HEK293T (cell line): ENCODE measurements around the gene CACNG7.

Experiments
- CTCF ChIA-PET: fragments of 350-600 bp; formaldehyde crosslinking; extraction: SDS; loops from one replicate; lab custom pipeline; 2021; ENCODE audit warnings: antibody characterized with exemption, inconsistent platforms; lab: Yijun Ruan, JAX
- POLR2A ChIA-PET: fragments of 350-600 bp; formaldehyde crosslinking; extraction: SDS; loops from one replicate; lab custom pipeline; 2020; ENCODE audit warnings: antibody characterized with exemption, inconsistent platforms; lab: Yijun Ruan, JAX
- DNase-seq: peaks from one replicate; pipeline ENCODE4 v3.0.0; 2012; ENCODE audit warnings: mixed read lengths; ENCODE audit errors: extremely low spot score
- ARNT ChIP-seq: fragments of 450-650 bp; IDR thresholded peaks from 2 replicates; pipeline ENCODE4 v1.6.1; 2017; ENCODE audit warnings: mild to moderate bottlenecking
- BHLHE40 ChIP-seq: fragments of 450-650 bp; IDR thresholded peaks from 2 replicates; pipeline ENCODE4 v1.6.1; 2016; ENCODE audit warnings: mild to moderate bottlenecking, moderate library complexity, borderline replicate concordance
- CTBP1 ChIP-seq: fragments of 450-650 bp; IDR thresholded peaks from 2 replicates; pipeline ENCODE4 v1.6.1; 2016; ENCODE audit warnings: borderline replicate concordance
- ELF4 ChIP-seq: fragments of 450-650 bp; IDR thresholded peaks from 2 replicates; pipeline ENCODE4 v1.6.1; 2017; ENCODE audit warnings: antibody characterized with exemption
- FOXA1 ChIP-seq: fragments of 450-650 bp; IDR thresholded peaks from 2 replicates; pipeline ENCODE4 v1.6.1; 2016; ENCODE audit warnings: mild to moderate bottlenecking
- FOXK2 ChIP-seq: fragments of 450-650 bp; IDR thresholded peaks from 2 replicates; pipeline ENCODE4 v1.6.1; 2016; ENCODE audit warnings: mild to moderate bottlenecking
- FOXM1 ChIP-seq: fragments of 450-650 bp; IDR thresholded peaks from 2 replicates; pipeline ENCODE4 v1.6.1; 2017; ENCODE audit warnings: mild to moderate bottlenecking, borderline replicate concordance
- HDGF ChIP-seq: fragments of 450-650 bp; IDR thresholded peaks from 2 replicates; pipeline ENCODE4 v1.6.1; 2017; ENCODE audit warnings: antibody characterized with exemption, borderline replicate concordance
- L3MBTL2 ChIP-seq: fragments of 450-650 bp; conservative IDR thresholded peaks from 2 replicates; pipeline ENCODE4 v1.6.1; 2016; ENCODE audit warnings: mild to moderate bottlenecking
- LEF1 ChIP-seq: fragments of 450-650 bp; IDR thresholded peaks from 2 replicates; pipeline ENCODE4 v1.6.1; 2017; ENCODE audit warnings: mild to moderate bottlenecking, borderline replicate concordance
- NFRKB ChIP-seq: fragments of 450-650 bp; IDR thresholded peaks from 2 replicates; pipeline ENCODE4 v1.6.1; 2016; ENCODE audit warnings: mild to moderate bottlenecking, moderate library complexity
- PKNOX1 ChIP-seq: fragments of 450-650 bp; IDR thresholded peaks from 2 replicates; pipeline ENCODE4 v1.6.1; 2016
- SP1 ChIP-seq: fragments of 450-650 bp; IDR thresholded peaks from 2 replicates; pipeline ENCODE4 v1.6.1; 2017
- SUZ12 ChIP-seq: fragments of 450-650 bp; IDR thresholded peaks from 2 replicates; pipeline ENCODE4 v1.6.1; 2016; ENCODE audit warnings: mild to moderate bottlenecking
- TARDBP ChIP-seq: fragments of 450-650 bp; IDR thresholded peaks from 2 replicates; pipeline ENCODE4 v1.6.1; 2016
- ZNF384 ChIP-seq: fragments of 450-650 bp; IDR thresholded peaks from 2 replicates; pipeline ENCODE4 v1.6.1; 2016

The CACNG7 gene

GRCh38 chr19:53969366-53969765, 60.3 kb downstream of the CACNG7 start:
- CTCF ChIA-PET = no interaction called here
- no peak for DNase-seq
- no peak for TF ChIP-seq ELF4
- no peak for TF ChIP-seq NFRKB
- no peak for TF ChIP-seq L3MBTL2
- no peak for TF ChIP-seq ZNF384
- TF ChIP-seq BHLHE40 = no peak
- TF ChIP-seq ARNT = no peak
- no peak for TF ChIP-seq SUZ12
- TF ChIP-seq SP1 = no peak
- no peak for TF ChIP-seq FOXA1
- no peak for TF ChIP-seq PKNOX1
- no peak for TF ChIP-seq CTBP1
- no peak for TF ChIP-seq FOXK2
- TF ChIP-seq FOXM1 = no peak
- no peak for TF ChIP-seq HDGF
- no peak for TF ChIP-seq LEF1
- POLR2A ChIA-PET = interaction anchor here (1.5 kb wide), 1 partner anchor 10 kb away, joined by 3 read pairs; no protein-coding TSS in a partner anchor

- ChIA-PET POLR2A (interaction anchor here (0.9 kb wide), 1 partner anchor 10 kb away, joined by 3 read pairs; no protein-coding TSS in a partner anchor), CTCF (no interaction called here)
- TF ChIP-seq ARNT = no peak
- no peak for TF ChIP-seq FOXK2
- TF ChIP-seq CTBP1 = no peak
- TF ChIP-seq SP1 = no peak
- TF ChIP-seq ZNF384 = no peak
- TF ChIP-seq NFRKB = no peak
- no peak for TF ChIP-seq SUZ12
- no peak for TF ChIP-seq TARDBP
- TF ChIP-seq PKNOX1 = no peak
- no peak for TF ChIP-seq LEF1
- TF ChIP-seq FOXM1 = no peak
- no peak for TF ChIP-seq HDGF
- no peak for TF ChIP-seq ELF4
- TF ChIP-seq FOXA1 = no peak
- no peak for TF ChIP-seq BHLHE40
These were observed 62.6 kb downstream of the CACNG7 start for GRCh38 chr19:53971673-53972072.

GRCh38 chr19:53977429-53977990, 68.4 kb downstream of the CACNG7 start:
- CTCF ChIA-PET = no interaction called here

More at GRCh38 chr19:53971673-53972072, 62.6 kb downstream of the CACNG7 start:
- no peak for DNase-seq

GRCh38 chr19:53977991-53978731, 69.1 kb downstream of the CACNG7 start:
- CTCF ChIA-PET = interaction anchor here (0.6 kb wide), 1 partner anchor 30 kb away, joined by 3 read pairs; no protein-coding TSS in a partner anchor
- TF ChIP-seq HDGF = 0 out of 2 replicates have a peak, but pooled peaks have one; percentile 34
- TF ChIP-seq FOXK2 = no peak
- TF ChIP-seq FOXM1 = no peak
- TF ChIP-seq NFRKB = no peak
- TF ChIP-seq PKNOX1 = peak; percentile 98
- TF ChIP-seq L3MBTL2 = peak; percentile 86
- peak; percentile 87 for DNase-seq
- POLR2A ChIA-PET = interaction anchor here (0.9 kb wide), 1 partner anchor 111 kb away, joined by 4 read pairs; the partner anchor contains the start of gene MYADM

More at GRCh38 chr19:53977429-53977990, 68.4 kb downstream of the CACNG7 start:
- POLR2A ChIA-PET = no interaction called here
- DNase-seq = peak; percentile 74
- TF ChIP-seq TARDBP (no peak), ELF4 (peak; percentile 80), SUZ12 (peak; percentile 89), L3MBTL2 (peak; percentile 75), PKNOX1 (no peak)

GRCh38 chr19:53978975-53979801, 70.1 kb downstream of the CACNG7 start:
- TF ChIP-seq L3MBTL2 = no peak
- TF ChIP-seq SP1 = no peak
- TF ChIP-seq FOXA1 = no peak
- TF ChIP-seq NFRKB = no peak
- TF ChIP-seq ELF4 = no peak
- TF ChIP-seq ZNF384 = no peak
- ChIA-PET CTCF (interaction anchor here (0.6 kb wide), 1 partner anchor 32 kb away, joined by 3 read pairs; no protein-coding TSS in a partner anchor), POLR2A (interaction anchor here (0.9 to 1.8 kb wide), 5 partner anchors 13 to 112 kb away, joined by 4 to 18 read pairs (median 5); partner anchors contain the start of genes CACNG6 and MYADM)
- no peak for DNase-seq
